GM18870 (cell line): Measurements from ENCODE around the gene RING1.

Experiments
- ATAC-seq: cut with Tn5 transposase; IDR thresholded peaks from one replicate; pipeline ENCODE4 v1.9.1; 2021; ENCODE audit warnings: moderate library complexity; ENCODE audit not compliant: unreplicated experiment

RING1 gene

DNA sequence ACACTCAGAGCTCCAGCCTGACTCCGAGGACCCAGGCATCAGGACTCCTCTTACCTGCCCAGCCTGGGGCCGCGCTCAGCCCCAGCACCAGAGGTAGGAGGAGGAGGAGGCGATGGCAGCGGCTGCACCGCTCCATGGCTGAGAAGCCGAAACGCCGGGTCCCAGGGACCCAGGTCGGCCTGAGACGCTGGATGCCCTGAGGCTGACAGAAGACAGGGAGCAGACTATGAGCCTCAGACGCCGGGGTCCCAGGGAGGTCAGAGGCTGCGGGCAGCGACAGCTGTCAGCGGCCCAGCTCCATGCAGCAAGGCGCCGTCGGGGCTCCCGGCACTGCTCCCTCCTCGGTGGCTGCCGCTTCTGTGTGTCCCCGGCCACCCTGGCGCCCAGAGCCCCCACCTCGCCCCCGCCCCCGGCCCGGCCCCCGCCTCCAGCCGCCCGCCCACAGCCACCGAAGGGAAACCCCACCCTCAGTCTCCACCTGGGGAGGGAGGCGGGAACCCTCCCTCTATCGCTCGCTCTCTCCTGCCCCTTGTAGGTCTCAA is 16.1 kb upstream of the RING1 start, which contains the start of gene COL11A2:
Gene COL11A2, minus strand, starts transcription at position 363 of the 542 bp plus-strand sequence. Its CDS starts 227 bp downstream, at position 136.
- no peak for ATAC-seq

DNA sequence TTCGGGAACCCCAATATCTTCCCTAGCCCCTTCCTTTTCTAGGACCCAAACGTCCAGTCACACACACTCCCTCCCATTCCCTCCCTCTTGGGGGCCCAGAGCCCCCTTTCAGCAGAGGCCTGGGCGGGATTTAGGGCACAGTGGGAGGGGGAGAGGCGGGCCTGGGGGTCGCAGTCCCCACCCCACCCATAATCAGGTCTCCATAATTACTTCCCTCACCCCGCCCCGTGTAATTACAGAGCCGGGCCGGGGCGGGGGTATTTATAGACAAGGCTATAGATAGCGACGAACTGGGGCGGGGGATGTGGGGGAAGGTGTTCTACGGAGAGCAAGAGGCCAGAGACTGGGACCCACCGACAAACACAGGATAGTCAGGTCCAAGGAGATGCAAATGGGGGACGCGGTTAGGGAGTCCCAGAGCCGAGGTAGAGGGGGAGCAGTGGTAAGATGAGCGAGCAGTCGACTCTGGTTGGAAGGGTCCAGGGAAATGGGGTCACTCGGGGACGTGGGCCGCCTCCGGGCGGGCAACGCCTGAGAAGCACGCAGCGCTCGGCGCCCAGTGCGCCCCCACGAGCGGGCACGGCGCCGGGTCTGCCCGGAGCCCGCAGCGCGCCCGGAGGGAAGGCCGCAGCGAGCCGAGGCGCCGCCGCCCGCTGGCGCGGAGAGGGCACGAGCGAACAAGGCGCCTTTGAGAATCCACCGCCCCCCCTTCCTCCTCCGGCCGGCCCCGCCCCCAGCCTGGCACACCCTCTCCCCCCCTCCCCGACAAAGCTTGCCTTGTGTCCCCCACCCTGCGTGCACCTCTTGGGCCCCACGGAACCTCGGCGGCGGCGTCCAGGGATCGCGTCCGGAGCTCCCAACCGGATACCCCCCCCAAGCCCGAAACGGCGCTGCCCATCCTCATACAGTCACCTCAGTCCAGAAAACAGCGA is 15.4 kb upstream of the RING1 start:
- ATAC-seq = no peak

DNA sequence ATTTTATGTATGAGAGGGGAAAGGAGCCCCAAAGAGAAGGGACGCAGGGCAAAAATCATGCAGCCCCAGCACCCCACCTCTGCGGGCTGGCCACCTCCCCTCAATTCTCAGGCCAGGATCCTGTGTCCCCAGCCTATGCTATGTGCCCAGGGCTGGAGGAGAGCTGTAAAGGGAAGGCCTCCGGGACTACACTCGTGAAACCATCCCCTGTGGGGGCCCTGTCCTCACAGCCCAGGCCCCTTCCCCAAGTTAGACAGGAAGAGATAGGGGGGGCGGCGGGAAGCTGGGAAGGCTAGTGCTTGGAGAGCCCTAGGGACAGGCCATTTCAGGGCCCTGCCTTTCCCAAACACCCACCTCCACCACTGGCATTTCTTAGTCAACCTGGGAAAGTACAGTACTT is 14.7 kb upstream of the RING1 start:
- ATAC-seq = no peak

DNA sequence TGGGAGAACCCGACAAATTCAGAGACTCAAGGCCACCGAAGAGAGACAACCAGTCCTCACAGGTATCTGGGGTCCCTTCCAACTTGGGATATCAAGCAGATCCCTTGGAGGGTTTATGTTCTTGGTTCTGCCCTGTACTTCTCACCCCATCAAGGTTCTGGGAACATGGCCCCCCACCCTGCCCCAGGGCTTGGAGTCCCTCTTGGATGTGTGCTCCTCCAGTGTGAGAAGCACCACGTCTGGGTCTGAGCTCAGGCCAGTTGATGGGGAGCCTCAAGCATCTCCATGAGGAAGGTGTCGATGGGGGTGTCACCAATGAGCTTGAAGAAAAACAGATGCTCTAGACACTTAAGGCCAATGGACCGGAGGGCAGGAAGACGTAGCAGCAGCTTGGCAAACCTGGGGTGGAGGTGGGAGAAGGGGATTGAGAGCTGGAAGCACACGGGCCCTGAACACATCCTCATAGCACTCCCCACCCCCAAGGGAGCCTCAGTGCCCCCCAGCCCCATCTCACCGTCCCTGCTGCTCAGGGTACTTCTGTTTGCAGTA is 13.8 kb upstream of the RING1 start:
- ATAC-seq = no peak

DNA sequence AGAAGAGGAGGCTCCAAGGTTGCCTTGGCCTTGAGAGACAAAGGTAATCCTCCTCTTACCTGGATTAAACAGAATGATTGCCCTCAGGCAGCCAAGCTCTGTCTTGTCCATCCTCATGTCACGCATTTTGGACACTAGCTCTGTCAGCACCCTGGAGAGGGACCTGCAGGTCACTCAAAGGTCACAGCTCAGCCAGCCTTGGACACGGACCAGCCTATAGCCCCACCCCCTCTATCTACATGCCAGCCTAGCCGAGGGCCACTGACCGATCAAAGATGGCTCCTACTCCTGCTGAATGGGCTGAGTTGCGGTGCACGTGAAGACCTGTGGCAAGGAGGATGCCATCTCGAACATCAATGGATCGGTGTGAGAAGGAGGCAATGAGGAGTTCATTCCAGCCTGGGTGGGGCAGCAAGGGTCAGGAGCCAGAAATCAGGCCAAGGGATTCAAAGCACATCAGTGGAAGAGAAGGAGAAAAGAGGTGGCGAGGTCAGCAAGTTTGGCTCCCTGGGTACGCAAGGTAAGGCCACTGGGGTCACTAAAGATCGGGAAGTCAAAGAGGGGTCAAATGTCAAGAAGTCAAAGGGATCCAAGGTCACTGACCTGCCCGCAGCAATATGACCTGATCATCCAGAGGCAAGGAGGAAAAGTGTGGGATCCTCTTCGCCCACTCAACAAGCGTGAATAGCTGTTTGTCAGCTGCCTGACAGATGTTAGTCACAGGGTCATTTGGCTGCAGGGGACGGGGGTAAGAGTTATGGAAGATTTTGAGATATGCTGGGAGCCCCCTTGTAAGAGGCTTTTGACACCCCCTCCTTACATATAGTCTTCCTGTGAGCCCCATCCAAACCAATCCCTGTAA is 12.8 kb upstream of the RING1 start:
- no peak for ATAC-seq

DNA sequence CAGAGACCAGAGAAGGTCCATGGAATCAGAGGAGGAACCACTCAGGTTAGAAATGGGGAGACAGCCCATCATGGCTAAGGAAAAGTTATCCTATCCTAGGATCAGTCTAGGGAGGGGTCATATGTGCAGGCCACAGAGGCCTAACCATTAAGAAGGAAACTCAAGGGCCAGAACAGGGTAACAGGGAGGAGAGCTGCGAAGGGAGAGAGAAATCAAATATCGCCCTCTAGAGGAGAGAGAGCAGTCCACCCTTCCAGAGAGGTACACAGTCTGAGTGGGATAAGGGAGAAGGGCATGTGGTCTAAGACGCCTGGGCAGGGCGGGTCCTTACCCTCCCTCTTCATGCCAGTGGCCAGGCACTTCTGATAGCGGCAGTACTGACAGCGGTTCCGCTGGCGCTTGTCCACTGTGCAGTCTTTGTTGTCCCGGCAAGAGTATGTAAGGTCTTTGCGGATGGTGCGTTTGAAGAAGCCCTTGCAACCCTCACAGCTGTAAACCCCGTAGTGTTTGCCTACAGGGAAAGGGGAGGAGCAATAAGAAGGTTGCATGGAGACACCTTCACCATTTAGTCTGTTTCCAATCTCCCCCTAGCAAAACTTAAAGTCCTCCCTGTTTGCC is 10.8 kb upstream of the RING1 start:
- no peak for ATAC-seq

GRCh38 chr6:33198159-33198852 is 10.0 kb upstream of the RING1 start:
- ATAC-seq = no peak

GRCh38 chr6:33198853-33199436 is 9.4 kb upstream of the RING1 start:
- no peak for ATAC-seq

- peak; percentile 1 for ATAC-seq
Measured at GRCh38 chr6:33199687-33200218, 8.5 kb upstream of the RING1 start.

- ATAC-seq = peak; percentile 46
Measured at GRCh38 chr6:33200219-33201146, 7.8 kb upstream of the RING1 start, which contains the start of the genes RXRB and SLC39A7. Gene RXRB, minus strand, starts transcription at chr6:33200665. Its CDS starts 189 bp downstream, at chr6:33200476. Gene SLC39A7, plus strand, starts transcription at chr6:33200867. Its CDS starts 379 bp downstream, at chr6:33201246.

DNA sequence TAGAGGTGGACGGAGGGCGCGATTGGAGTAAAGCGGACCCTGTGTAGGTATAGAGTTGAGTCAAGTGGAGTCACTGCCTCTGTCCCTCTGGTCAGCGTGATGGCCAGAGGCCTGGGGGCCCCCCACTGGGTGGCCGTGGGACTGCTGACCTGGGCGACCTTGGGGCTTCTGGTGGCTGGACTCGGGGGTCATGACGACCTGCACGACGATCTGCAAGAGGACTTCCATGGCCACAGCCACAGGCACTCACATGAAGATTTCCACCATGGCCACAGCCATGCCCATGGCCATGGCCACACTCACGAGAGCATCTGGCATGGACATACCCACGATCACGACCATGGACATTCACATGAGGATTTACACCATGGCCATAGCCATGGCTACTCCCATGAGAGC is 7.2 kb upstream of the RING1 start:
- no peak for ATAC-seq

DNA sequence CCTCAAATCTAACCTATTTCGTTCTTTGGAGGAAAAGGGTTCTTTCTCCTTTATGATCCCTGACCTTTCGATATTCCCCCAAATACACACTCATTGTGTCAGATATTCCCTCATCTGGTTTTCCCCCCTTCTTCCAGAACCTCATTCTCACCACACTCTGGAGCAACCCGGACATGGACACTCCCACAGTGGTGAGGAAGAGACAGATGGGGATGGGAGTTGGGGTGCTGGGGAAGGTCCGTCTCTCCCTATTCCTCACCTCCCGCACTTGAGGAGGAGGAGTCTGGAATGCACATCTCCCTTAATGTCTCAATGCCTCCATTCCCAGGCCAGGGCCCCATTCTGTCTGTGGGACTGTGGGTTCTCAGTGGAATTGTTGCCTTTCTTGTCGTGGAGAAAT is 6.4 kb upstream of the RING1 start:
- no peak for ATAC-seq

DNA sequence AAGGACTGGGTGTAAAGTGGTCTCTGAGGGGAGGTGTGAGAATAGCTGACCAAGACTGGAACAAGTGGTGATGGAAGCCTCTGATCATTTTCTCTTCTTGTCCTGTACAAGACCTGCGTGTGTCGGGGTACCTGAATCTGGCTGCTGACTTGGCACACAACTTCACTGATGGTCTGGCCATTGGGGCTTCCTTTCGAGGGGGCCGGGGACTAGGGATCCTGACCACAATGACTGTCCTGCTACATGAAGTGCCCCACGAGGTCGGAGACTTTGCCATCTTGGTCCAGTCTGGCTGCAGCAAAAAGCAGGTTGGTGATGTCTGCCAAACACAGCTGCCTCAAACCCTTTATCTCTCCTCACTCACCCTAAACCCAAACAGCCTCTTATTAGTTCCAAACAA is 5.5 kb upstream of the RING1 start:
- ATAC-seq = no peak

DNA sequence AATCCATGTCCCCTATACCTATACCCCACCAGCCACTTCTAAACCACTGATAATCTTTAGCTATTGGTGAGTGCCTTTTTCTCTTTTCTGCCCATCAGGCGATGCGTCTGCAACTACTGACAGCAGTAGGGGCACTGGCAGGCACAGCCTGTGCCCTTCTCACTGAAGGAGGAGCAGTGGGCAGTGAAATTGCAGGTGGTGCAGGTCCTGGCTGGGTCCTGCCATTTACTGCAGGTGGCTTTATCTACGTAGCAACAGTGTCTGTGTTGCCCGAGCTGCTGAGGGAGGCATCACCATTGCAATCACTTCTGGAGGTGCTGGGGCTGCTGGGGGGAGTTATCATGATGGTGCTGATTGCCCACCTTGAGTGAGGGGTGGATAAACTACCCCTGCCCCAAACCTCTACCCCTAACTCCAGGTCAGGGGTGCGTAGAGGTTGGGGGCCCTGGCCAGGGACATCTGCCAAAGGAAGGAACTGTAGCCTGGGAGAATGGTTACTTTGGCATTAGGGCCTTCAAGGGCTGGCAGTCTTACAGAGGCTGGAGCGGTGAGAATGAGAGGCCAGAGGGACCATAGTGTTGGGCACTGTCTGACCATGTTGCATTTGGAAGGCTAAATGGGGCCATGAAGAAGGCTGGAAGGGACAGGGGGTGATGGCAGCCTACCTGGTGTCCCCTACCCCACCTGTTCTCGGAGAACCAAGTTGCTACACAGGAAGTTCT is 4.7 kb upstream of the RING1 start:
- no peak for ATAC-seq

DNA sequence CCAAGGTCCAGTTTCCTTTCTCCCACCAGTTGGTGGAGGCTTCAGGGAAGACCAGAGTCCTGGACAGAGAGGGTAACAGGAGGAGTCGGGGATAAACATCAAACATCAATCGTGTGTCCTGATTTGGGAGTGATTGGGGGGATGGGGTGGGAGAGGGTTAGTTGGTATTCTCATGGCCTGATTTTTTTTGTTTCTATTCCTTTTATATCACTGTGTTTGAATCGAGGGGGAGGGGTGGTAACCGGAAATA is 4.2 kb upstream of the RING1 start:
- ATAC-seq = no peak

DNA sequence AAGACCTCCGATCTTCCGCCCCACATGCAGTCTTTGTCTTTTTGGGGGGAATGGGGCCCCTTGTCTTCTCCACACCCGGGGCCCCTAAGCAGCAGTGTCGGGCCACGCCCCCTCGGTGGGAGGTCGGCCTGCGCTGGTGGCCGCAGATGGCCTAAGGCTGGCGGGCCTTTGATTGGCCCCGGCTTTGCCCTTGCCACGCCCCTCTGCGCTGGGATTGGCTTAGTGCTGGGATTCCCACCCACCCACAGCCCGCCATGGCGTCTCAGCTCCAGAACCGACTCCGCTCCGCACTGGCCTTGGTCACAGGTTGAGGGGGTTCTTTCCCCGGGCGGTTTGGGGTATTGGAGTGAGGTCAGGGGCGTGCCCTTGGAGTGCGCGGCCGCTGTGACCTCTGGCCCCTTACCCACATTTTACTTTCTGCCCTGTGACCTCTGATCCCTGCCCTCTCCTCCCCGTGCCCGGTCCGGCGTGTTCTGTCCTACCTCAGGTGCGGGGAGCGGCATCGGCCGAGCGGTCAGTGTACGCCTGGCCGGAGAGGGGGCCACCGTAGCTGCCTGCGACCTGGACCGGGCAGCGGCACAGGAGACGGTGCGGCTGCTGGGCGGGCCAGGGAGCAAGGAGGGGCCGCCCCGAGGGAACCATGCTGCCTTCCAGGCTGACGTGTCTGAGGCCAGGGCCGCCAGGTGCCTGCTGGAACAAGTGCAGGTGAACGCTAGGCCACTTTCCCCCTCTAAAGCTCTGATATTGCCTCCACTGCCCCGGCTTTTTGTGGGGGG is 3.7 kb upstream of the RING1 start, which contains the start of gene HSD17B8:
Gene HSD17B8, plus strand, starts transcription at position 241 of the 776 bp plus-strand sequence. Its CDS starts 14 bp downstream, at position 255.
- ATAC-seq = no peak
